ENCODE measurements around the gene PLS3. TPM values are rescaled to one million over a fixed set of nuclear protein-coding genes. Genes with fewer than 3 reads are reported as not detected.

PLS3 gene
- total and polyA plus RNA-seq, 11 donors = 17.5 to 61.8 (median 36.6) TPM

- DNase-seq (no peak), ATAC-seq (peak; percentile 59 to 71 (median 68))
- intact Hi-C loops (cut with DNase I) = loop anchor here in 3 of 10 donors (2.0 to 10.0 kb wide), 4 partner anchors 38 to 317 kb away; no protein-coding TSS in a partner anchor
- Histone ChIP-seq H3K9me3 (no peaks in the 10 kb centered on the region), H3K27me3 (peaks cover 0 to 31% (median 0%) of the 10 kb centered on the region in 9 donors), H3K27ac (peak overlapping the region in 4 of 12 donors; percentile 29 to 54 (median 43)), H3K4me1 (peaks cover 0 to 19% (median 6%) of the 10 kb centered on the region in 12 donors), H3K4me3 (no peak overlapping the region), H3K36me3 (peaks cover 0 to 86% (median 37%) of the 10 kb centered on the region in 9 donors)
- 30 to 43% (median 37%) methylated on average over 5 of the region's 5 CpGs for WGBS, 4 donors
- no peak for TF ChIP-seq POLR2A (IDR thresholded peaks at IDR 0.05)
- TF ChIP-seq CTCF (IDR thresholded peaks at IDR 0.05) = no peak
These were observed 88.6 kb downstream of the PLS3 start for GRCh38 chrX:115649461-115650063.

- intact Hi-C loops (cut with DNase I) = loop anchor here in 2 of 10 donors (2.0 to 5.0 kb wide), 2 partner anchors 37 to 40 kb away; no protein-coding TSS in a partner anchor
- Histone ChIP-seq H3K27me3 (peaks cover 0 to 31% (median 0%) of the 10 kb centered on the region in 9 donors), H3K4me1 (peaks cover 0 to 19% (median 6%) of the 10 kb centered on the region in 12 donors), H3K4me3 (no peak overlapping the region), H3K36me3 (peaks cover 0 to 86% (median 33%) of the 10 kb centered on the region in 9 donors), H3K9me3 (no peaks in the 10 kb centered on the region), H3K27ac (peak overlapping the region in 4 of 12 donors; percentile 29 to 45 (median 35))
- ATAC-seq = no peak
- DNase-seq = no peak
- TF ChIP-seq CTCF (IDR thresholded peaks at IDR 0.05) (no peak), POLR2A (IDR thresholded peaks at IDR 0.05) (no peak)
These were observed 89.5 kb downstream of the PLS3 start for GRCh38 chrX:115650449-115650848.

GRCh38 chrX:115650916-115651315 lies 89.9 kb downstream of the PLS3 start:
- DNase-seq = peak in 1 of 5 donors; percentile 29
- H3K9me3 ChIP-seq = no peaks in the 10 kb centered on the region
- intact Hi-C loops (cut with DNase I) = loop anchor here in 2 of 10 donors (2.0 to 5.0 kb wide), 2 partner anchors 36 to 40 kb away; no protein-coding TSS in a partner anchor
- ATAC-seq = peak; percentile 15 to 72 (median 60)
- peak overlapping the region in 1 of 12 donors; percentile 41 for H3K27ac ChIP-seq
- TF ChIP-seq CTCF (IDR thresholded peaks at IDR 0.05) (peak; percentile 20 to 66 (median 46)), POLR2A (IDR thresholded peaks at IDR 0.05) (no peak)
- WGBS, 4 donors = 2 to 12% (median 8%) methylated on average over 2 of the region's 2 CpGs
- peaks cover 0 to 86% (median 28%) of the 10 kb centered on the region in 9 donors for H3K36me3 ChIP-seq
- peaks cover 0 to 33% (median 0%) of the 10 kb centered on the region in 9 donors for H3K27me3 ChIP-seq
- H3K4me3 ChIP-seq = no peak overlapping the region
- H3K4me1 ChIP-seq = peaks cover 0 to 19% (median 6%) of the 10 kb centered on the region in 12 donors

- 78 to 98% (median 92%) methylated on average over 5 of the region's 5 CpGs for WGBS, 4 donors
- peaks cover 0 to 42% (median 0%) of the 10 kb centered on the region in 9 donors for H3K27me3 ChIP-seq
- no peak for DNase-seq
- H3K36me3 ChIP-seq = peaks cover 0 to 73% (median 17%) of the 10 kb centered on the region in 9 donors
- TF ChIP-seq CTCF (IDR thresholded peaks at IDR 0.05) (no peak), POLR2A (IDR thresholded peaks at IDR 0.05) (no peak)
- H3K27ac ChIP-seq = no peak overlapping the region
- intact Hi-C loops (cut with DNase I) = loop anchor here in 1 of 10 donors (5.0 kb wide), 1 partner anchor 35 kb away; no protein-coding TSS in a partner anchor
- no peaks in the 10 kb centered on the region for H3K9me3 ChIP-seq
- H3K4me1 ChIP-seq = peaks cover 0 to 19% (median 6%) of the 10 kb centered on the region in 12 donors
- H3K4me3 ChIP-seq = no peak overlapping the region
- ATAC-seq = no peak
These were observed 91.2 kb downstream of the PLS3 start for GRCh38 chrX:115652221-115652620.
